K562 (cell line): ENCODE results near the gene CYS1. TPM values are rescaled to one million over a fixed set of nuclear protein-coding genes. Genes with fewer than 3 reads are reported as not detected.

Source experiments
- ATAC-seq: fragments of 200-7000 bp; cut with Tn5 transposase; 3 replicates; pipeline ENCODE4 v1.9.1; 2020; ENCODE audit warnings: moderate library complexity
- BruUV-seq: library from RNA; stranded (reverse); fragments of 400-500 nt; replicated peaks from 2 replicates; lab custom pipeline; 2021; lab: Mats Ljungman, UMichigan
- CTCF ChIA-PET: fragments of 300-600 bp; formaldehyde crosslinking; extraction: SDS; loops from one replicate; lab custom pipeline; 2021; ENCODE audit warnings: low intra/inter-chr PET ratio; lab: Yijun Ruan, JAX
- POLR2A ChIA-PET: fragments of 300-600, 350-650 bp; sonication (Branson Sonifier 250); formaldehyde crosslinking; extraction: SDS; loops from one replicate; lab custom pipeline; 2021; ENCODE audit warnings: antibody characterized with exemption, inconsistent platforms; lab: Yijun Ruan, JAX
- DNase-seq, 4 experiments: peaks; one replicate each; pipeline versions ENCODE4 v3.0.0 to v3.0.0-alpha.2; 2011 to 2018; ENCODE audit warnings: low spot score in 3 of 4, mixed read lengths in 3 of 4; ENCODE audit errors: extremely low read depth in 1 of 4
- FAIRE-seq: peaks from 2 replicates; lab custom pipeline; 2011; peaks lifted over from hg19 to GRCh38; lab: Jason Lieb, UNC
- H2AFZ ChIP-seq: 2 replicates; pipeline ENCODE4 v1.6.0; 2011; ENCODE audit warnings: low read depth, low read length, control low read depth, inconsistent platforms
- H3K27ac ChIP-seq: fragments of 200-600 bp; 3 replicates; pipeline ENCODE4 v1.8.0; 2011; ENCODE audit warnings: low read depth, mild to moderate bottlenecking, control low read depth, inconsistent platforms, low read length, moderate library complexity, mixed read lengths; ENCODE audit errors: extremely low read depth
- H3K27me3 ChIP-seq, 2 experiments: fragments of 300-600 bp in 1 of 2; 2 replicates in 1 of 2; 3 replicates in 1 of 2; pipeline versions ENCODE4 v1.6.0 to v1.8.0; 2011; ENCODE audit warnings: inconsistent platforms in 2 of 2, low read length in 2 of 2, mild to moderate bottlenecking in 1 of 2, mixed read lengths in 1 of 2, moderate library complexity in 1 of 2; ENCODE audit not compliant: control insufficient read depth in 2 of 2, insufficient read depth in 2 of 2
- H3K36me3 ChIP-seq: fragments of 300-600 bp; 3 replicates; pipeline ENCODE4 v1.8.0; 2011; ENCODE audit warnings: mild to moderate bottlenecking, low read length, inconsistent platforms; ENCODE audit not compliant: control insufficient read depth, insufficient read depth
- H3K4me1 ChIP-seq, 2 experiments: fragments of 200-600 bp in 1 of 2; replicated peaks in 1 of 2; 2 replicates in 1 of 2; 3 replicates in 1 of 2; pipeline versions ENCODE4 v1.5.1 to v1.8.0; 2011; ENCODE audit warnings: inconsistent platforms in 2 of 2, low read length in 2 of 2, mild to moderate bottlenecking in 1 of 2, mixed read lengths in 1 of 2, moderate library complexity in 1 of 2; ENCODE audit not compliant: control insufficient read depth in 2 of 2, insufficient read depth in 2 of 2
- H3K4me2 ChIP-seq: 2 replicates; pipeline ENCODE4 v1.6.1; 2011; ENCODE audit warnings: low read length, control low read depth, inconsistent platforms, mixed read lengths; ENCODE audit not compliant: insufficient read depth
- H3K4me3 ChIP-seq: fragments of 200-600 bp; sonication (generic), shearing (Covaris generic); 2 replicates; pipeline ENCODE4 v1.5.1; 2016; ENCODE audit warnings: control low read depth, inconsistent platforms
- H3K79me2 ChIP-seq: fragments of 200-600 bp; 3 replicates; pipeline ENCODE4 v1.8.0; 2011; ENCODE audit warnings: low read length, inconsistent platforms; ENCODE audit not compliant: control insufficient read depth, insufficient read depth
- H3K9ac ChIP-seq, 2 experiments: 2 replicates each; pipeline versions ENCODE4 v1.6.0 to v1.6.1; 2011; ENCODE audit warnings: low read depth in 2 of 2, low read length in 2 of 2, control low read depth in 1 of 2, inconsistent platforms in 1 of 2, mild to moderate bottlenecking in 1 of 2, mixed read lengths in 1 of 2; ENCODE audit not compliant: insufficient read depth in 1 of 2
- H3K9me1 ChIP-seq: one replicate; pipeline ENCODE4 v1.6.0; 2011; ENCODE audit warnings: inconsistent platforms, mild to moderate bottlenecking, low read length, moderate library complexity; ENCODE audit not compliant: control insufficient read depth, insufficient read depth
- H3K9me3 ChIP-seq: replicated peaks from 2 replicates; pipeline ENCODE4 v1.5.1; 2011; ENCODE audit warnings: low read depth, low read length, inconsistent platforms; ENCODE audit not compliant: control insufficient read depth, insufficient read depth
- H4K20me1 ChIP-seq: replicated peaks from 2 replicates; pipeline ENCODE4 v1.6.1; 2011; ENCODE audit warnings: low read length, inconsistent platforms, mixed read lengths; ENCODE audit not compliant: control insufficient read depth, insufficient read depth
- BMI1 ChIP-seq: fragments of 150-350 bp; IDR thresholded peaks from 2 replicates; pipeline ENCODE4 v1.6.1; 2014; ENCODE audit warnings: low read length
- BRF1 ChIP-seq: IDR thresholded peaks from 3 replicates; pipeline ENCODE4 v1.6.1; 2011; ENCODE audit warnings: borderline replicate concordance, mild to moderate bottlenecking; ENCODE audit not compliant: insufficient read length; ENCODE audit errors: extremely low read depth
- CEBPG ChIP-seq, 3 experiments: fragments of 200-800 bp in 1 of 3; sonication (Bioruptor generic) in 1 of 3; sonication (generic) in 1 of 3; formaldehyde crosslinking in 1 of 3; IDR thresholded peaks in 2 of 3; conservative IDR thresholded peaks in 1 of 3; 2 replicates each; pipeline versions ENCODE4 v1.6.1 to v1.8.0; 2016 to 2022; ENCODE audit warnings: missing compliant biosample characterization in 2 of 3, missing genetic modification characterization in 2 of 3, mild to moderate bottlenecking in 1 of 3, missing genetic modification reagents in 1 of 3
- CTBP1 ChIP-seq: fragments of 450-650 bp; IDR thresholded peaks from 2 replicates; pipeline ENCODE4 v1.6.1; 2016; ENCODE audit warnings: borderline replicate concordance
- L3MBTL2 ChIP-seq: fragments of 450-650 bp; IDR thresholded peaks from 2 replicates; pipeline ENCODE4 v1.6.1; 2016; ENCODE audit warnings: mild to moderate bottlenecking, moderate library complexity
- MTA2 ChIP-seq: fragments of 450-650 bp; IDR thresholded peaks from 2 replicates; pipeline ENCODE4 v1.6.1; 2016; ENCODE audit warnings: low read depth
- NFIC ChIP-seq: fragments of 450-650 bp; IDR thresholded peaks from 2 replicates; pipeline ENCODE4 v1.6.1; 2017; ENCODE audit warnings: mild to moderate bottlenecking, inconsistent platforms
- OTX1 ChIP-seq: fragments of 450-650 bp; formaldehyde crosslinking; IDR thresholded peaks from 2 replicates; pipeline ENCODE4 v1.4.0; 2022; ENCODE audit warnings: mild to moderate bottlenecking
- POLR2A ChIP-seq: fragments of 450-650 bp; conservative IDR thresholded peaks from 2 replicates; pipeline ENCODE4 v1.6.1; 2016
- PURB ChIP-seq: sonication (generic); formaldehyde crosslinking; IDR thresholded peaks from 2 replicates; pipeline ENCODE4 v1.9.0; 2021; ENCODE audit warnings: low read depth, mild to moderate bottlenecking, missing genetic modification reagents
- RAD21 ChIP-seq, 2 experiments: fragments of 250-450 bp in 1 of 2; fragments of 450-650 bp in 1 of 2; sonication (Bioruptor Pico) in 1 of 2; formaldehyde crosslinking in 1 of 2; IDR thresholded peaks in 1 of 2; conservative IDR thresholded peaks in 1 of 2; 2 replicates each; pipeline versions ENCODE4 v1.4.0 to v1.8.0; 2020 to 2022; ENCODE audit warnings: mild to moderate bottlenecking in 2 of 2, moderate library complexity in 1 of 2
- SP1 ChIP-seq: sonication (generic); formaldehyde crosslinking; IDR thresholded peaks from 2 replicates; pipeline ENCODE4 v1.8.1; 2022; ENCODE audit warnings: mild to moderate bottlenecking, missing genetic modification reagents
- TRIM28 ChIP-seq: fragments of 450-650 bp; IDR thresholded peaks from 2 replicates; pipeline ENCODE4 v1.6.1; 2017
- ZNF644 ChIP-seq: fragments of 200-800 bp; sonication (Bioruptor generic); IDR thresholded peaks from 2 replicates; pipeline ENCODE4 v1.6.1; 2016; ENCODE audit warnings: low read depth, missing genetic modification characterization, missing compliant biosample characterization
- WGBS: fragments of 100-300 bp; shearing (Covaris generic); methylation state at CpG from one replicate; pipeline ENCODE4 v1.1.6; 2016; ENCODE audit warnings: low coverage, mixed read lengths; ENCODE audit not compliant: insufficient coverage; ENCODE audit errors: missing lambda C conversion rate; 5-methylcytosine and 5-hydroxymethylcytosine counted together
- in situ Hi-C: fragments of 300-500 bp; cut with MboI; formaldehyde crosslinking; loops from 4 replicates; pipeline ENCODE4 v1.15.0; 2018; ENCODE audit warnings: inconsistent platforms, mixed read lengths
- intact Hi-C: fragments of 100-400 bp; cut with micrococcal nuclease; formaldehyde crosslinking; loops from 2 replicates; pipeline ENCODE4 v1.14.2; 2022
- polyA plus RNA-seq, 8 experiments: library from polyadenylated mRNA; depleted of rRNA in 4 of 8; stranded (reverse) in 5 of 8; unstranded in 3 of 8; fragments of >200 nt; fragmentation: Nextera tagmentation in 2 of 8; fragmentation: Illumina TruSeq in 1 of 8; extraction: Ambion mirVana in 2 of 8; extraction: Trizol in 1 of 8; gene quantifications; 2 replicates each; pipeline versions ENCODE4 v1.2.1 to v1.2.3, GENCODE V29; 2011 to 2014; ENCODE audit warnings: inconsistent platforms in 1 of 8, missing spikeins in 1 of 8
- total RNA-seq, 7 experiments: library from RNA; depleted of rRNA in 6 of 7; stranded (reverse); fragments of >200 nt in 6 of 7; fragmentation: Illumina TruSeq in 2 of 7; extraction: Trizol in 2 of 7; gene quantifications; 2 replicates each; pipeline versions ENCODE4 v1.2.1 to v1.2.3, GENCODE V29; 2011 to 2021; ENCODE audit warnings: low replicate concordance in 1 of 7
- TF ChIP-seq, protein P1 (sequence below): fragments of 450-650 bp; IDR thresholded peaks from 2 replicates; pipeline ENCODE4 v1.6.1; 2016; ENCODE audit warnings: missing biosample characterization, missing genetic modification characterization

Gene CYS1
- total and polyA plus RNA-seq, 9 of the 15 experiments (the other 6 are each of a cell fraction or from before 2014, with no cell fraction given): 0.11 to 0.13 TPM; not detected in 7

DNA sequence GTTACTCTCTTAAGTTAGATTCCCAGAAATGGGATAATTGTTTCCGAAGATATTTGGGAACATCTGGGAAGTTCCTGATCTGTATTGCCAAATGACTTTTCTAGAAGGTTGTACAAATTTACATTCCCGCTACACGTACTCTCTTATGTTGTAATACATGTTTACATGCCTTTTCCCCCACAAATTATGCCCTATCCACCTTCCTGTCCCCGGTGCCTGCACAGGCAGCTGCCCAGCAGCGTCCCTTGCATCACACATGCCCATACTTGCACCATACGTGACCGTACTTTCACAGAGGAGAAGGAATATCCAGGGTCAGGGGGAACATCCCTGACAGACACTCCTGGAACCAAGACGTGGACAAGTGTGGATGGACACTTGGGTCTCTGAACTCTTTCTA lies 61.0 kb downstream of the CYS1 start:
- H3K9me1 ChIP-seq: no peaks in the 10 kb centered on the region
- TF ChIP-seq CEBPG (CRISPR knock-in tag; IDR thresholded peaks at IDR 0.05): 0 out of 2 replicates have a peak, but pooled peaks have one; percentile 30
- TF ChIP-seq CEBPG (tag; conservative IDR thresholded peaks at IDR 0.05 in 1 of 2, IDR thresholded peaks at IDR 0.05 in 1 of 2): no peak
- no peak for TF ChIP-seq ZNF644
- TF ChIP-seq BMI1: no peak
- H2AFZ ChIP-seq: no peak overlapping the region
- intact Hi-C loops: no loop called here
- no peaks in the 10 kb centered on the region for H4K20me1 ChIP-seq
- H3K79me2 ChIP-seq: no peaks in the 10 kb centered on the region
- POLR2A ChIA-PET: interaction anchor here (0.6 to 1.3 kb wide), 3 partner anchors 10 to 205 kb away, joined by 3 to 8 read pairs (median 3); no protein-coding TSS in a partner anchor
- H3K27ac ChIP-seq: no peak overlapping the region
- H3K9ac ChIP-seq: no peak overlapping the region
- in situ Hi-C loops: no loop called here
- H3K4me1 ChIP-seq: peaks cover 11 to 39% of the 10 kb centered on the region in 2 experiments; a peak in 4 of 5 replicates
- H3K4me2 ChIP-seq: no peak overlapping the region
- peaks cover 0 to 4% of the 10 kb centered on the region in 2 experiments; a peak in 1 of 5 replicates for H3K27me3 ChIP-seq
- no peak overlapping the region for H3K4me3 ChIP-seq
- no peaks in the 10 kb centered on the region for H3K9me3 ChIP-seq
- CTCF ChIA-PET: no interaction called here
- no peak for FAIRE-seq
- no TSS peak for BruUV-seq
- no peak for ATAC-seq
- DNase-seq: no peak
- H3K36me3 ChIP-seq: no peaks in the 10 kb centered on the region
- WGBS: 62% methylated on average over 8 of the region's 8 CpGs

DNA sequence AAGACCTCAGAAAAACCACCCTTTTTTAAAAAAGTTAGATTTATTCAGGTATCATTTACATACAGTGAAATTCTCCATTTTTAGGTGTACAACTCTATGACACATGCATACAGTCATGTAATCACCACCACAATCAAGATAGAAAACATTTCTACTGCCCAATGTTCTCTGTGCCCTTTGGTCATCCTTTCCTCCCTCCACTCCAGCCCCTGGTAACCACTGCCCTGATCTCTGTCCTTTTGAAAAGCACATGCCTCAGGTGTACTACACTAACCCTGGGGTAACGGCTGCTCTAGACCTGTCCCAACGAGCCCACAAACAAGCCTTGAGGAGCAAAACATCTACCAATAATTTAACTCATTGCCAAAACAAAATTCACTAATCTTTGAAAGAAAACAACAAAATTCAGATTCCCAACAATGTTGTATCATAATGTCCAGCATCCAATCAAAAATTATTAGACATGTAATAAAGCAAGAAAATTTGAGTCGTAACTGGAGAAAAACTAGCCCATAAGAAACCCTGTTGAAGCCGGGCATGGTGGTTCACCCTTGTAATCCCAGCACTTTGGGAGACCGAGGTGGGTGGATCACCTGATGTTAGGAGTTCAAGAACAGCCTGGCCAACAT lies 62.8 kb downstream of the CYS1 start:
- in situ Hi-C loops: no loop called here
- no peak for ATAC-seq
- no peak overlapping the region for H3K27ac ChIP-seq

More for the DNA sequence above, 62.8 kb downstream of the CYS1 start:
- Histone ChIP-seq H2AFZ (no peak overlapping the region), H3K4me2 (no peak overlapping the region), H3K9me1 (no peaks in the 10 kb centered on the region), H3K4me3 (no peak overlapping the region), H4K20me1 (no peaks in the 10 kb centered on the region), H3K36me3 (no peaks in the 10 kb centered on the region), H3K9me3 (no peaks in the 10 kb centered on the region), H3K4me1 (peaks cover 11 to 33% of the 10 kb centered on the region in 2 experiments; a peak in 4 of 5 replicates), H3K9ac (no peak overlapping the region), H3K27me3 (peaks cover 0 to 4% of the 10 kb centered on the region in 2 experiments; a peak in 1 of 5 replicates), H3K79me2 (no peaks in the 10 kb centered on the region)
- DNase-seq: no peak
- POLR2A ChIA-PET: interaction anchor here (0.9 to 1.2 kb wide), 4 partner anchors 10 to 174 kb away, joined by 3 to 6 read pairs (median 4); partner anchors contain the start of gene TAF1B
- intact Hi-C loops: no loop called here
- TF ChIP-seq CTBP1 (no peak), POLR2A (no peak), MTA2 (no peak), SP1 (CRISPR knock-in tag) (no peak), PURB (CRISPR knock-in tag) (no peak), TRIM28 (no peak), L3MBTL2 (no peak), NFIC (no peak), BRF1 (no peak), RAD21 (CRISPR knock-in tag; conservative IDR thresholded peaks at IDR 0.05 in 1 of 2, IDR thresholded peaks at IDR 0.05 in 1 of 2) (no peak), OTX1 (CRISPR knock-in tag) (no peak)
- TF ChIP-seq, protein P1, sequence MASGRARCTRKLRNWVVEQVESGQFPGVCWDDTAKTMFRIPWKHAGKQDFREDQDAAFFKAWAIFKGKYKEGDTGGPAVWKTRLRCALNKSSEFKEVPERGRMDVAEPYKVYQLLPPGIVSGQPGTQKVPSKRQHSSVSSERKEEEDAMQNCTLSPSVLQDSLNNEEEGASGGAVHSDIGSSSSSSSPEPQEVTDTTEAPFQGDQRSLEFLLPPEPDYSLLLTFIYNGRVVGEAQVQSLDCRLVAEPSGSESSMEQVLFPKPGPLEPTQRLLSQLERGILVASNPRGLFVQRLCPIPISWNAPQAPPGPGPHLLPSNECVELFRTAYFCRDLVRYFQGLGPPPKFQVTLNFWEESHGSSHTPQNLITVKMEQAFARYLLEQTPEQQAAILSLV (tag): no peak
- WGBS: 36% methylated on average over 5 of the region's 5 CpGs
- FAIRE-seq: no peak
- CTCF ChIA-PET: no interaction called here
- no TSS peak for BruUV-seq
